Measurements from ENCODE around the gene GNG7.

GNG7 gene

GRCh38 chr19:2699413-2700140 is 2.9 kb downstream of the GNG7 start:
- DNase-seq (ENCODE audit: low read depth): no peak
- H3K4me3 ChIP-seq (ENCODE audit: low read depth, low read length): peak overlapping the region; percentile 87
- TF ChIP-seq CTCF (IDR thresholded peaks at IDR 0.05; ENCODE audit: low read depth, low read length, missing control alignments): no peak

- no peak for DNase-seq (ENCODE audit: low read depth)
- no peak overlapping the region for H3K4me3 ChIP-seq (ENCODE audit: low read depth, low read length)
- no peak for TF ChIP-seq CTCF (IDR thresholded peaks at IDR 0.05; ENCODE audit: low read depth, low read length, missing control alignments)
Measured at GRCh38 chr19:2694196-2694595, 8.3 kb downstream of the GNG7 start.

GRCh38 chr19:2693492-2694160 is 8.9 kb downstream of the GNG7 start:
- no peak for TF ChIP-seq CTCF (IDR thresholded peaks at IDR 0.05; ENCODE audit: low read depth, low read length, missing control alignments)
- no peak for DNase-seq (ENCODE audit: low read depth)
- H3K4me3 ChIP-seq (ENCODE audit: low read depth, low read length): no peak overlapping the region

GRCh38 chr19:2691951-2692350 is 10.5 kb downstream of the GNG7 start:
- DNase-seq (ENCODE audit: low read depth): no peak
- TF ChIP-seq CTCF (IDR thresholded peaks at IDR 0.05; ENCODE audit: low read depth, low read length, missing control alignments): no peak
- no peak overlapping the region for H3K4me3 ChIP-seq (ENCODE audit: low read depth, low read length)

GRCh38 chr19:2690856-2691255 is 11.6 kb downstream of the GNG7 start:
- TF ChIP-seq CTCF (IDR thresholded peaks at IDR 0.05; ENCODE audit: low read depth, low read length, missing control alignments): no peak
- no peak for DNase-seq (ENCODE audit: low read depth)

GRCh38 chr19:2686360-2686759 is 16.1 kb downstream of the GNG7 start:
- no peak for TF ChIP-seq CTCF (IDR thresholded peaks at IDR 0.05; ENCODE audit: low read depth, low read length, missing control alignments)
- DNase-seq (ENCODE audit: low read depth): no peak
- H3K4me3 ChIP-seq (ENCODE audit: low read depth, low read length): no peak overlapping the region

More at GRCh38 chr19:2690856-2691255, 11.6 kb downstream of the GNG7 start:
- no peak overlapping the region for H3K4me3 ChIP-seq (ENCODE audit: low read depth, low read length)
